ENCODE measurements around the gene ZMAT5. TPM values are rescaled to one million over a fixed set of nuclear protein-coding genes. Genes with fewer than 3 reads are reported as not detected.

The ZMAT5 gene
- total and polyA plus RNA-seq, 2 donors from 2014 or later: 21.3 to 47.7 TPM

DNA sequence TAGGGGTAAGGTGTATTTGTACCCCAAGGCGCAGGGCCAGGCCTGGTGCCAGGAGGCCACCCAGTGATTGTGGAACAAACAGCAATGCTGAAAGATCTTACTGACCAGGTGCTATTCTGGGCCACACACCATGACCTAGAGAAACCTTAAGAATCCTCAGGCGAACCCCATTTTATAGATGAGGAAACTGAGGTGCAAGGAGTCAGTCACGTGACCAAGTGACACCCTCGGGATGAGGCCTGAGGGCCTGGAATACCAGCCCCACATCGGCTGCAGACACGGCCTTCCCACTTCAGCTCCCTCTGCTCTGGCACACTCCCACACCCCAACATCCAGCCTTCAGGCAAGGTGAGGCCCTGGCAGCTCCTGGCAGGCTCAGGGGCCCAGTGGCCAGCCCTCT, 33.9 kb downstream of the ZMAT5 start:
- no peak for DNase-seq
- H3K4me1 ChIP-seq (ENCODE audit: control insufficient read depth in 2 of 3, insufficient read depth in 2 of 3, low read depth in 1 of 3, low read length in 3 of 3): no peaks in the 10 kb centered on the region
- H3K27me3 ChIP-seq (ENCODE audit: control insufficient read depth, insufficient read depth, low read length): no peaks in the 10 kb centered on the region
- no peak overlapping the region for H3K4me3 ChIP-seq (ENCODE audit: low read length in 3 of 3)
- FAIRE-seq: no peak
- no peak overlapping the region for H3K9ac ChIP-seq (ENCODE audit: low read length in 3 of 3)
- no peaks in the 10 kb centered on the region for H3K9me3 ChIP-seq (ENCODE audit: control insufficient read depth in 2 of 3, insufficient read depth in 1 of 3, low read length in 3 of 3)
- no peaks in the 10 kb centered on the region for H3K36me3 ChIP-seq (ENCODE audit: control insufficient read depth in 2 of 3, insufficient read depth in 3 of 3, low read length in 3 of 3)
- TF ChIP-seq, protein P1, sequence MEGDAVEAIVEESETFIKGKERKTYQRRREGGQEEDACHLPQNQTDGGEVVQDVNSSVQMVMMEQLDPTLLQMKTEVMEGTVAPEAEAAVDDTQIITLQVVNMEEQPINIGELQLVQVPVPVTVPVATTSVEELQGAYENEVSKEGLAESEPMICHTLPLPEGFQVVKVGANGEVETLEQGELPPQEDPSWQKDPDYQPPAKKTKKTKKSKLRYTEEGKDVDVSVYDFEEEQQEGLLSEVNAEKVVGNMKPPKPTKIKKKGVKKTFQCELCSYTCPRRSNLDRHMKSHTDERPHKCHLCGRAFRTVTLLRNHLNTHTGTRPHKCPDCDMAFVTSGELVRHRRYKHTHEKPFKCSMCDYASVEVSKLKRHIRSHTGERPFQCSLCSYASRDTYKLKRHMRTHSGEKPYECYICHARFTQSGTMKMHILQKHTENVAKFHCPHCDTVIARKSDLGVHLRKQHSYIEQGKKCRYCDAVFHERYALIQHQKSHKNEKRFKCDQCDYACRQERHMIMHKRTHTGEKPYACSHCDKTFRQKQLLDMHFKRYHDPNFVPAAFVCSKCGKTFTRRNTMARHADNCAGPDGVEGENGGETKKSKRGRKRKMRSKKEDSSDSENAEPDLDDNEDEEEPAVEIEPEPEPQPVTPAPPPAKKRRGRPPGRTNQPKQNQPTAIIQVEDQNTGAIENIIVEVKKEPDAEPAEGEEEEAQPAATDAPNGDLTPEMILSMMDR (IDR thresholded peaks at IDR 0.05; ENCODE audit: borderline replicate concordance, extremely low read depth, insufficient read depth): no peak
- intact Hi-C loops (cut with DNase I): no loop called here
- no peak overlapping the region for H3K27ac ChIP-seq (ENCODE audit: low read depth in 2 of 2, low read length in 2 of 2)

DNA sequence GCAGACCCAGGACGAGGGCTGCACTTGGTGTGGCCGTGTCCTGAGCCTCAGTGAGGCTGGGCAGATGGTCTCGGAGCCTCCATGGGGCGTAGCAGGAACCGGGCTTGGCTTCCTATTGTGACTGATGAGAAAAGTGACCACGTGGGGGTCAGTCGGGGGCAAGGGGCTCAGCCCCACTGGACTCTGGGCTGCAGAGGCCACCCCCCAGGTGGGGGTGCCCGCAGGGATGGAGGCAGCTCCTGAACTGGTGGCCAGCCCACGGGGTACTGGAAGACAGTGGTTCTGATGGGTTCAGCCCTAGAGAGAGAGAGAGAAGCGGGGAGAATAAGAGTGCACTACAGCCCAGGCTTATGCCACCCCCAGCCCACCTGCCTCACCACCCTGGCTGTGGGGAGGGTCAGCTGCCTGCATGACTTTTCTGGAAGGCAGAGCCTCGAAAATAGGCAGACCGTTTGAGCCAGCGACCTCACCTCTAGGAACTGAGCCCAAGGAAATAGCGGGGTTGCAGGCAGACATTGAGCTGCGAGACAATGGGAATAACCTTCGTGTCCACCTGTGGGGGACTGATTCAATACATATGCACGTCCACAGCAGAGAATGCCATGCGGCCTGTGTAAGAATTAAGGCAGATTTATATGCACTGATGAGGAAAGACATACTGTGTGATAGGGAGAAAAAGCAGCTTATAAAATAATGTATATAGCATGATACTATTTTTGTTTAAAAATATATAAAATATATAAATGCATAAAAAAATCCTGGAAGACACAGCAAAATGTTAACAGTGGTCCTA, 35.6 kb downstream of the ZMAT5 start:
- H3K27ac ChIP-seq (ENCODE audit: low read depth in 2 of 2, low read length in 2 of 2): no peak overlapping the region
- H3K9ac ChIP-seq (ENCODE audit: low read length in 3 of 3): no peak overlapping the region
- no peaks in the 10 kb centered on the region for H3K27me3 ChIP-seq (ENCODE audit: control insufficient read depth, insufficient read depth, low read length)
- no peaks in the 10 kb centered on the region for H3K36me3 ChIP-seq (ENCODE audit: control insufficient read depth in 2 of 3, insufficient read depth in 3 of 3, low read length in 3 of 3)
- intact Hi-C loops (cut with DNase I): no loop called here
- H3K4me3 ChIP-seq (ENCODE audit: low read length in 3 of 3): no peak overlapping the region
- no peaks in the 10 kb centered on the region for H3K9me3 ChIP-seq (ENCODE audit: control insufficient read depth in 2 of 3, insufficient read depth in 1 of 3, low read length in 3 of 3)
- no peak for FAIRE-seq
- DNase-seq: no peak
- H3K4me1 ChIP-seq (ENCODE audit: control insufficient read depth in 2 of 3, insufficient read depth in 2 of 3, low read depth in 1 of 3, low read length in 3 of 3): no peaks in the 10 kb centered on the region
- TF ChIP-seq, protein P1 (IDR thresholded peaks at IDR 0.05; ENCODE audit: borderline replicate concordance, extremely low read depth, insufficient read depth): no peak

- TF ChIP-seq, protein P1 (IDR thresholded peaks at IDR 0.05; ENCODE audit: borderline replicate concordance, extremely low read depth, insufficient read depth): no peak
- Histone ChIP-seq H3K9ac (ENCODE audit: low read length in 3 of 3) (no peak overlapping the region), H3K36me3 (ENCODE audit: control insufficient read depth in 2 of 3, insufficient read depth in 3 of 3, low read length in 3 of 3) (no peaks in the 10 kb centered on the region), H3K4me3 (ENCODE audit: low read length in 3 of 3) (no peak overlapping the region), H3K4me1 (ENCODE audit: control insufficient read depth in 2 of 3, insufficient read depth in 2 of 3, low read depth in 1 of 3, low read length in 3 of 3) (no peaks in the 10 kb centered on the region), H3K27me3 (ENCODE audit: control insufficient read depth, insufficient read depth, low read length) (no peaks in the 10 kb centered on the region), H3K9me3 (ENCODE audit: control insufficient read depth in 2 of 3, insufficient read depth in 1 of 3, low read length in 3 of 3) (no peaks in the 10 kb centered on the region), H3K27ac (ENCODE audit: low read depth in 2 of 2, low read length in 2 of 2) (no peak overlapping the region)
- intact Hi-C loops (cut with DNase I): no loop called here
- no peak for DNase-seq
- FAIRE-seq: no peak
These were observed 37.6 kb downstream of the ZMAT5 start for GRCh38 chr22:29729161-29729560.
